Tibial nerve (tissue), 4 donors: ENCODE results near the gene NOP53.

ENCODE experiments used
- CTCF ChIP-seq, 5 experiments: fragments of 200-600 bp in 3 of 5; fragments of 450-650 bp in 2 of 5; sonication (generic) in 3 of 5; IDR thresholded peaks; one replicate each; pipeline ENCODE4 v1.5.1; 2016 to 2019; ENCODE audit warnings: antibody characterized with exemption in 5 of 5, mild to moderate bottlenecking in 3 of 5, moderate library complexity in 2 of 5
- EP300 ChIP-seq, 2 donors: sonication (generic); formaldehyde crosslinking; IDR thresholded peaks; one replicate each; pipeline ENCODE4 v1.6.1; 2017; ENCODE audit warnings: antibody characterized with exemption in 2 of 2, mild to moderate bottlenecking in 1 of 2
- POLR2A ChIP-seq, 2 donors: fragments of 450-650 bp; IDR thresholded peaks; one replicate each; pipeline ENCODE4 v1.6.1; 2017; ENCODE audit warnings: antibody characterized with exemption in 2 of 2, mild to moderate bottlenecking in 2 of 2, moderate library complexity in 2 of 2

GRCh38 chr19:47801270-47801669 lies 55.9 kb downstream of the NOP53 start:
- no peak for TF ChIP-seq POLR2A (IDR thresholded peaks at IDR 0.05)
- no peak for TF ChIP-seq CTCF (IDR thresholded peaks at IDR 0.05)
- TF ChIP-seq EP300 (IDR thresholded peaks at IDR 0.05), result no peak
